Breast epithelium (tissue), 4 donors: ENCODE data around the gene BORCS8. TPM values are rescaled to one million over a fixed set of nuclear protein-coding genes. Genes with fewer than 3 reads are reported as not detected.

Experiments
- DNase-seq, 2 donors: peaks; one replicate each; pipeline ENCODE4 v3.0.0-alpha.2; 2019; ENCODE audit warnings: low spot score in 2 of 2
- H3K27ac ChIP-seq, 2 donors: fragments of 200-600 bp; sonication (generic) in 1 of 2; one replicate each; pipeline ENCODE4 v1.5.1; 2016 to 2019; ENCODE audit warnings: mild to moderate bottlenecking in 1 of 2
- H3K27me3 ChIP-seq, 2 donors: fragments of 200-600 bp; sonication (generic) in 1 of 2; one replicate each; pipeline versions ENCODE4 v1.5.1 to v1.6.0; 2017 to 2019; ENCODE audit warnings: control low read depth in 1 of 2, mild to moderate bottlenecking in 1 of 2
- H3K36me3 ChIP-seq: fragments of 200-600 bp; one replicate; pipeline ENCODE4 v1.5.1; 2019
- H3K4me1 ChIP-seq, 2 donors: fragments of 200-600 bp; sonication (generic); one replicate each; pipeline ENCODE4 v1.5.1; 2016 to 2019; ENCODE audit warnings: control low read depth in 1 of 2
- H3K4me3 ChIP-seq, 3 donors: fragments of 200-600 bp; sonication (generic); 1 replicate in 2 of 3; 2 replicates in 1 of 3; pipeline ENCODE4 v1.5.1; 2016 to 2019; ENCODE audit warnings: mild to moderate bottlenecking in 3 of 3, moderate library complexity in 2 of 3
- H3K9me3 ChIP-seq, 2 donors: fragments of 200-600 bp; sonication (generic) in 1 of 2; one replicate each; pipeline ENCODE4 v1.5.1; 2016 to 2019; ENCODE audit warnings: control low read depth in 1 of 2
- POLR2A ChIP-seq: fragments of 450-650 bp; IDR thresholded peaks from one replicate; pipeline ENCODE4 v1.6.1; 2016; ENCODE audit warnings: antibody characterized with exemption, mild to moderate bottlenecking, moderate library complexity
- POLR2AphosphoS5 ChIP-seq, 3 donors: sonication (generic); formaldehyde crosslinking; IDR thresholded peaks; one replicate each; pipeline ENCODE4 v1.6.1; 2017; ENCODE audit warnings: antibody characterized with exemption in 3 of 3
- intact Hi-C: fragments of 100-400 bp; cut with DNase I; formaldehyde crosslinking; loops from one replicate; pipeline ENCODE4 v1.15.1; 2023; ENCODE audit warnings: low total_unique reads
- total RNA-seq, 3 donors: library from RNA; depleted of rRNA; stranded (reverse); fragments of >200 nt; gene quantifications; one replicate each; pipeline ENCODE4 v1.1.0, GENCODE V29; 2016
- TF ChIP-seq, protein P1 (sequence below), 3 donors: fragments of 450-650 bp; IDR thresholded peaks; one replicate each; pipeline ENCODE4 v1.5.1; 2016 to 2017; ENCODE audit warnings: antibody characterized with exemption in 3 of 3, mild to moderate bottlenecking in 3 of 3, moderate library complexity in 3 of 3

BORCS8 gene
- total RNA-seq, 3 donors from 2014 or later: 15.2 to 18.0 (median 16.7) TPM

DNA sequence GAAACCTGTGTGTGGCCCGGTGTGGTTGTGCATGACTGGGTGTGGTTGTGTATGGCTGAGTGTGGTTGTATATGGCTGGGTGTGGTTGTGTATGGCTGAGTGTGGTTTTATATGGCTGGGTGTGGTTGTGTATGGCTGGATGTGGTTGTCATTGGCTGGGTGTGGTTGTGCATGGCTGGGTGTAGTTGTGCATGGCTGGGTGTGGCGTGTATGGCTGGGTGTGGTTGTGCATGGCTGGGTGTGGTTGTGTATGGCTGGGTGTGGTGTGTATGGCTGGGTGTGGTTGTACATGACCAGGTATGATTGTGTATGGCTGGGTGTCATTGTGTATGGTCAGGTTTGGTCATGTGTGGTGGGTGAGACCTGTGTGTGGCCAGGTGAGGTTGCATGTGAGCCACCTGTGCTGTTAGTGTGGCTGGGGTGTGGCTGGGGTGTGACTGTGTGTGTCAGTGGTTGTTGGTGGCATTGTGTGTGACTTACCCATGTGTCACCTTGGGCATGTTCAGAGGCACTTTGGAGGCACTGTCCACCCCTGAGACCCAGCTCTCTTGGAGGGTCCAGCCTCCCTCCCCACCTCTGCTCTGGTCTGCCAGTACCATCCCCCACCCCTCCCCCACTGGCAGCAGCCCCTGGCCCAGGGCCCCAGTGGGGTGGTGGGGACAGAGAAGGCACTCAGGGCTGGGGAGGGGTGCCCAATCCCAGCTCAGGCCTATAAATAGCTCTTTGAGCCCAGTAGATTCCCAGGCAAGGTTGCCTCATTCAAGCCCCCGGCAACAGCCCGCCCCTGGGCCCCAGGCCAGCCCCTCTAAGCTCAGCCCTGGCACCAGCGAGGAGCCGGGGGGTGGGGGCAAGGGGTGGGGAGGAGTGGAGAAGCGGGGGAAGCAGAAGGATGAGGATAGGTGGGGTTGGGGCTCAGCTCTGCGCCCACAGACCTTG lies 16.0 kb upstream of the BORCS8 start:
- Histone ChIP-seq H3K27me3 (peaks cover 3 to 29% of the 10 kb centered on the region in 2 donors), H3K36me3 (no peaks in the 10 kb centered on the region), H3K9me3 (no peaks in the 10 kb centered on the region), H3K4me1 (no peaks in the 10 kb centered on the region), H3K27ac (no peak overlapping the region), H3K4me3 (no peak overlapping the region)
- intact Hi-C loops: no loop called here
- DNase-seq: no peak
- TF ChIP-seq POLR2AphosphoS5 (IDR thresholded peaks at IDR 0.05): no peak
- TF ChIP-seq, protein P1, sequence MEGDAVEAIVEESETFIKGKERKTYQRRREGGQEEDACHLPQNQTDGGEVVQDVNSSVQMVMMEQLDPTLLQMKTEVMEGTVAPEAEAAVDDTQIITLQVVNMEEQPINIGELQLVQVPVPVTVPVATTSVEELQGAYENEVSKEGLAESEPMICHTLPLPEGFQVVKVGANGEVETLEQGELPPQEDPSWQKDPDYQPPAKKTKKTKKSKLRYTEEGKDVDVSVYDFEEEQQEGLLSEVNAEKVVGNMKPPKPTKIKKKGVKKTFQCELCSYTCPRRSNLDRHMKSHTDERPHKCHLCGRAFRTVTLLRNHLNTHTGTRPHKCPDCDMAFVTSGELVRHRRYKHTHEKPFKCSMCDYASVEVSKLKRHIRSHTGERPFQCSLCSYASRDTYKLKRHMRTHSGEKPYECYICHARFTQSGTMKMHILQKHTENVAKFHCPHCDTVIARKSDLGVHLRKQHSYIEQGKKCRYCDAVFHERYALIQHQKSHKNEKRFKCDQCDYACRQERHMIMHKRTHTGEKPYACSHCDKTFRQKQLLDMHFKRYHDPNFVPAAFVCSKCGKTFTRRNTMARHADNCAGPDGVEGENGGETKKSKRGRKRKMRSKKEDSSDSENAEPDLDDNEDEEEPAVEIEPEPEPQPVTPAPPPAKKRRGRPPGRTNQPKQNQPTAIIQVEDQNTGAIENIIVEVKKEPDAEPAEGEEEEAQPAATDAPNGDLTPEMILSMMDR (IDR thresholded peaks at IDR 0.05): no peak
- no peak for TF ChIP-seq POLR2A

DNA sequence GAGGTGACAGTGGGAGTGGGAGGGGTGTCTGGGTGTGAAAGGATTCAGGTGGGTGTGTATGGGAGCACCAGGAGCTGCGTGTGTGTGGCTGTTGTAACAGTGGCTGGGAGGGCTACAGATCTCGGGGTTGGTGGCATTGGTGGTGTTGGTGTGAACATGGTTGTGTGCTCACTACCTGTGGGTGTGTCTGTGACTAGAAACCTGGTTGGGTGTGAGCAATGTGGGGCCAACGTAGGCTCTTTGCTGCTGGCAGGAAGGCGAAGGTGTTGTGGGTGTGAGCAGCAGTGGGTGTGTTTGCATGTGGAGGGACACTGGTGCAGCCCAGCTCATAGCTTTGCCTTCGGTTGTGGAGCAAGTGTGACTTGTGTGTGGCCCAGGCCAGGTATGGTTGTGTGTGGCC lies 15.0 kb upstream of the BORCS8 start:
- Histone ChIP-seq H3K9me3 (no peaks in the 10 kb centered on the region), H3K27ac (no peak overlapping the region), H3K4me1 (peaks cover 0 to 7% of the 10 kb centered on the region in 2 donors), H3K4me3 (no peak overlapping the region), H3K36me3 (no peaks in the 10 kb centered on the region), H3K27me3 (peaks cover 3 to 20% of the 10 kb centered on the region in 2 donors)
- DNase-seq: no peak
- intact Hi-C loops: no loop called here
- TF ChIP-seq POLR2AphosphoS5 (IDR thresholded peaks at IDR 0.05) (no peak), POLR2A (no peak)
- TF ChIP-seq, protein P1 (IDR thresholded peaks at IDR 0.05): no peak

DNA sequence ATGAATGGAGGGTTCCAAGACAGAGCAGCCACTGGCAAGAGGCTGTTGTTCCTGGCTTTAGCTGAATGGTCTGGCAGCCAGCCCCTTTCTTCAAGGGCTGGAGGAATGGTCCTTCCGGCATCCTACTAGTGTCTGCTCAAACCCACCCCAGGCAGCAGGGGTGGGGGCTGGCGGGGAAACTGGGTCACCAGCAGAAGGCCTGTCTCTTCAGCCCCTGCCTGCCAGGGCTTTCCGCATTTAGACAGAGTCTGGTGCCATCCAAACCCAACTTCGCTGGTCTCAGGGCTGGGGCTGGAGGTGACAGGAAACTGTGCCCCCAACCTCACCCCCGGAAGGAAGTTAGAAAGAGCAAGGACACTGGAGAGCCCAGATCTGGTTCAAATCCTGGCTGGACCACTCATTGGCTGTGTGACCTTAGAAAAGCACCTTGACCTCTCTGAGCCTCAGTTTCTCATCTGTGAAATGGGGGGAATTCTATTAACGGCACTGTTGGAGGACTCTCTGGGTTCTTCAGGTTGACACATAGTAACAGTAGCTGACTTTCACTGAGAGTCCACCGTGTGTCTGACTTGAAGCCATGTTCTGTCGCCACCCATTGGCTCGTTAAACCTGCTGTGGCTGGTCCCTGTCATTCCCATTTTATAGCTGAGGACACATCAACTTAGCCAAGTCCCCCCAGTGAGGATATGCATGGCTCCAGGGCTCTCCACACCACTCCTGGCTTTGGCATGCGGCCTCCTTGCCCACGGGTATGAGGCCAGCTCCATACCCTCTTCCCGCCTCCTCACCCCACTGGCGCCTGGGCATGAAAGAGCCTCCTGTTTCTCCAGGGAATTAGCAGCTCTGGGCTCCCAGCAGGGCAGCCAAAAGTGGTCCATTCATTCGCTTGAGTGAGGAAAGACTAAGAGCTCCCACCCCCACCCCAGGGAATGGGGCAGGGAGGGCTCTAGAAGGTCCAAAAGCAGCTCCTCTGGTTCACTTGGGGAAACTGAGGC lies 13.8 kb upstream of the BORCS8 start:
- H3K36me3 ChIP-seq: no peaks in the 10 kb centered on the region
- no peak overlapping the region for H3K4me3 ChIP-seq
- no peak for TF ChIP-seq POLR2A
- TF ChIP-seq POLR2AphosphoS5 (IDR thresholded peaks at IDR 0.05): no peak
- TF ChIP-seq, protein P1 (IDR thresholded peaks at IDR 0.05): no peak
- H3K27ac ChIP-seq: no peak overlapping the region
- peaks cover 0 to 10% of the 10 kb centered on the region in 2 donors for H3K4me1 ChIP-seq
- intact Hi-C loops: no loop called here
- H3K9me3 ChIP-seq: no peaks in the 10 kb centered on the region
- DNase-seq: no peak
- peaks cover 0 to 8% of the 10 kb centered on the region in 2 donors for H3K27me3 ChIP-seq

DNA sequence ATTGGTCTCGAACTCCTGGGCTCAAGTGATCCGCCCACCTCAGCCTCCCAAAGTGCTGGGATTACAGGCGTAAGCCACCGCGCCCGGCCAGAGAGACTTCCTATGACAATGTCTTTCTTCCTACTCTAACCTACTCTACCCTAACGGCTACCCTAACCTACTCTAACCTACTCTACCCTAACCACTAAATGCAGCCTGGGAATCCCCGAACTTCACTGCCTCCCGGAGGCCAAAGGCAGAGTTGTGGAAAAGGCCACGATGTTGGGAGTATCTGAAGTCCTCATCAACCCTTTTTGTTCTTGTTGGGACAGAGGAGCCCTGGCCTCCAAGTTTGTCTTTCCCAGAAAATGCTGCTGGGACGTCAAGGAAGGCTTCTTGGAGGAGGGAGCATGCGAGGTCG lies 12.2 kb upstream of the BORCS8 start:
- Histone ChIP-seq H3K4me3 (peak overlapping the region in 1 of 3 donors; percentile 69), H3K9me3 (no peaks in the 10 kb centered on the region)

More for the DNA sequence above, 12.2 kb upstream of the BORCS8 start:
- Histone ChIP-seq H3K27me3 (peaks cover 0 to 5% of the 10 kb centered on the region in 2 donors), H3K36me3 (no peaks in the 10 kb centered on the region), H3K27ac (no peak overlapping the region), H3K4me1 (peaks cover 0 to 10% of the 10 kb centered on the region in 2 donors)
- no peak for DNase-seq
- TF ChIP-seq POLR2A: no peak
- TF ChIP-seq, protein P1 (IDR thresholded peaks at IDR 0.05): no peak
- no peak for TF ChIP-seq POLR2AphosphoS5 (IDR thresholded peaks at IDR 0.05)
- intact Hi-C loops: no loop called here
